ENCODE data around the gene CAMSAP1. TPM values are rescaled to one million over a fixed set of nuclear protein-coding genes. Genes with fewer than 3 reads are reported as not detected.

The CAMSAP1 gene
- total RNA-seq, 2 experiments from 2014 or later, result 30.4 to 33.0 TPM

GRCh38 chr9:135785013-135785575, 122.3 kb downstream of the CAMSAP1 start:
- DNase-seq (ENCODE audit: low spot score), result no peak
- BruUV-seq (replicated peaks), result no TSS peak
- Histone ChIP-seq H2AFZ (ENCODE audit: low read length) (no peak overlapping the region), H4K20me1 (ENCODE audit: insufficient read depth, low read length) (no peaks in the 10 kb centered on the region), H3K4me1 (ENCODE audit: insufficient read depth, low read length, poor library complexity, severe bottlenecking) (no peaks in the 10 kb centered on the region), H3K4me3 (ENCODE audit: low read depth, low read length, poor library complexity, severe bottlenecking) (no peak overlapping the region), H3K36me3 (ENCODE audit: insufficient read depth, low read length) (no peaks in the 10 kb centered on the region), H3K27ac (ENCODE audit: low read depth, low read length, poor library complexity, severe bottlenecking) (no peak overlapping the region), H3K9me2 (ENCODE audit: insufficient read depth, low read length) (no peaks in the 10 kb centered on the region), H3K79me2 (ENCODE audit: insufficient read depth, low read depth, low read length) (no peaks in the 10 kb centered on the region), H3K4me2 (ENCODE audit: low read length) (no peak overlapping the region), H3K9me3 (ENCODE audit: low read length) (no peaks in the 10 kb centered on the region)
- TF ChIP-seq EZH2phosphoT487 (IDR thresholded peaks at IDR 0.05; ENCODE audit: borderline replicate concordance, low read depth, low read length) (no peak), CTCF (conservative IDR thresholded peaks at IDR 0.05; ENCODE audit: low read length) (no peak)
- CTCF ChIA-PET (ENCODE audit: unreplicated experiment), result no interaction called here
- POLR2A ChIA-PET, result no interaction called here
- intact Hi-C loops (cut with micrococcal nuclease; ENCODE audit: unreplicated experiment), result no loop called here

- no TSS peak for BruUV-seq (replicated peaks)
- Histone ChIP-seq H3K9me3 (ENCODE audit: low read length) (no peaks in the 10 kb centered on the region), H3K4me1 (ENCODE audit: insufficient read depth, low read length, poor library complexity, severe bottlenecking) (no peaks in the 10 kb centered on the region), H4K20me1 (ENCODE audit: insufficient read depth, low read length) (no peaks in the 10 kb centered on the region), H3K36me3 (ENCODE audit: insufficient read depth, low read length) (no peaks in the 10 kb centered on the region), H3K27ac (ENCODE audit: low read depth, low read length, poor library complexity, severe bottlenecking) (no peak overlapping the region), H3K9me2 (ENCODE audit: insufficient read depth, low read length) (no peaks in the 10 kb centered on the region), H2AFZ (ENCODE audit: low read length) (no peak overlapping the region), H3K79me2 (ENCODE audit: insufficient read depth, low read depth, low read length) (no peaks in the 10 kb centered on the region), H3K4me3 (ENCODE audit: low read depth, low read length, poor library complexity, severe bottlenecking) (no peak overlapping the region), H3K4me2 (ENCODE audit: low read length) (no peak overlapping the region)
- ChIA-PET POLR2A (no interaction called here), CTCF (ENCODE audit: unreplicated experiment) (no interaction called here)
- no peak for DNase-seq (ENCODE audit: low spot score)
- TF ChIP-seq CTCF (conservative IDR thresholded peaks at IDR 0.05; ENCODE audit: low read length) (no peak), EZH2phosphoT487 (IDR thresholded peaks at IDR 0.05; ENCODE audit: borderline replicate concordance, low read depth, low read length) (no peak)
- intact Hi-C loops (cut with micrococcal nuclease; ENCODE audit: unreplicated experiment), result no loop called here
Measured at GRCh38 chr9:135783540-135784245, 123.7 kb downstream of the CAMSAP1 start.

- ChIA-PET CTCF (ENCODE audit: unreplicated experiment) (no interaction called here), POLR2A (no interaction called here)
- H3K9me3 ChIP-seq (ENCODE audit: low read length), result no peaks in the 10 kb centered on the region
- no peaks in the 10 kb centered on the region for H4K20me1 ChIP-seq (ENCODE audit: insufficient read depth, low read length)
- BruUV-seq (replicated peaks), result no TSS peak
- H3K9me2 ChIP-seq (ENCODE audit: insufficient read depth, low read length), result no peaks in the 10 kb centered on the region
- no peaks in the 10 kb centered on the region for H3K4me1 ChIP-seq (ENCODE audit: insufficient read depth, low read length, poor library complexity, severe bottlenecking)
- no peak overlapping the region for H2AFZ ChIP-seq (ENCODE audit: low read length)
- no peak overlapping the region for H3K4me2 ChIP-seq (ENCODE audit: low read length)
- no peaks in the 10 kb centered on the region for H3K79me2 ChIP-seq (ENCODE audit: insufficient read depth, low read depth, low read length)
- TF ChIP-seq CTCF (conservative IDR thresholded peaks at IDR 0.05; ENCODE audit: low read length), result no peak
- TF ChIP-seq EZH2phosphoT487 (IDR thresholded peaks at IDR 0.05; ENCODE audit: borderline replicate concordance, low read depth, low read length), result no peak
- intact Hi-C loops (cut with micrococcal nuclease; ENCODE audit: unreplicated experiment), result no loop called here
- no peak overlapping the region for H3K4me3 ChIP-seq (ENCODE audit: low read depth, low read length, poor library complexity, severe bottlenecking)
- no peak for DNase-seq (ENCODE audit: low spot score)
- H3K36me3 ChIP-seq (ENCODE audit: insufficient read depth, low read length), result no peaks in the 10 kb centered on the region
- H3K27ac ChIP-seq (ENCODE audit: low read depth, low read length, poor library complexity, severe bottlenecking), result no peak overlapping the region
Measured at GRCh38 chr9:135782946-135783345, 124.4 kb downstream of the CAMSAP1 start.

Data from OCI-LY7 (cell line).